Measurements from ENCODE around the gene FBXO34.
A peak's percentile ranks its signal among the peaks of the same experiment; 100 is the strongest.

The FBXO34 gene

DNA sequence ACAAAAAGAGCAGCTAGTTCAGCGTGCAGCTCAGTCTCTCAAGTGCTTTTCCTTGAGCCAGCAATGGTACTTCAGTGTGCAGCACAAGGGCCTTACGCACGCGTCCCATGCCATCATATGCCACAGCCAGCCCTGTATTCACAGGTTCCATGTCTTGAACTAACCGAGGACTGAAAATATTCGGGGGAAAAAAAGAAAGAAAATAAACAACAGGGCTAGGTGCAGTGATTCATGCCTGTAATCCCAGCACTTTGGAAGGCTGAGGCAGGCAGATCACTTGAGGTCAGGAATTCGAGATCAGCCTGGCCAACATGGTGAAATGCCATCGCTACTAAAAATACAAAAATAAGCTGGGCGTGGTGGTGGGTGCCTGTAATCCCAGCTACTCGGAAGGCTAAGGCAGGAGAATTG lies 111.8 kb downstream of the FBXO34 start:
- peak; percentile 54 for DNase-seq (ENCODE audit: low read depth)

GRCh38 chr14:55383541-55384140 lies 112.4 kb downstream of the FBXO34 start:
- peak; percentile 77 for DNase-seq (ENCODE audit: low read depth)

DNA sequence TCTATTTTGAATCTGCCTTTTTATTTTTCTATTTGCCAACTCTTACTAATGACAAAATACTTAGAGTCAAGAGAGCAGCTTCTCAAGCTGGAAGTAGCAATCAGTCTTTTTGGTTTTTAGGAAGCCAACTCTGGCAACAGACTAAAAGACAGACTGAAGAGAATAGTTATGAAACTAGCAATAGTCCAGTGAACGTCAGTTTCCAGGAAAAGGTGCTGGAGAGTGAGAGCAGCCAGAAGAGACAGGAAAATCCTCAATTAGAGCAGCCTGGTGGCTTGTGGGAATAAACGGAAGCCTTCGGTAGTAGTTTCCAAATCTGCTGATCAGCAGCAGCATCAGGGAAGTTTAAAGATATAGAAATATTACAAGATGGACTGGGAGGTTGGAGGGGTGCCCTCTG lies 113.3 kb downstream of the FBXO34 start:
- no peak for DNase-seq (ENCODE audit: low read depth)

DNA sequence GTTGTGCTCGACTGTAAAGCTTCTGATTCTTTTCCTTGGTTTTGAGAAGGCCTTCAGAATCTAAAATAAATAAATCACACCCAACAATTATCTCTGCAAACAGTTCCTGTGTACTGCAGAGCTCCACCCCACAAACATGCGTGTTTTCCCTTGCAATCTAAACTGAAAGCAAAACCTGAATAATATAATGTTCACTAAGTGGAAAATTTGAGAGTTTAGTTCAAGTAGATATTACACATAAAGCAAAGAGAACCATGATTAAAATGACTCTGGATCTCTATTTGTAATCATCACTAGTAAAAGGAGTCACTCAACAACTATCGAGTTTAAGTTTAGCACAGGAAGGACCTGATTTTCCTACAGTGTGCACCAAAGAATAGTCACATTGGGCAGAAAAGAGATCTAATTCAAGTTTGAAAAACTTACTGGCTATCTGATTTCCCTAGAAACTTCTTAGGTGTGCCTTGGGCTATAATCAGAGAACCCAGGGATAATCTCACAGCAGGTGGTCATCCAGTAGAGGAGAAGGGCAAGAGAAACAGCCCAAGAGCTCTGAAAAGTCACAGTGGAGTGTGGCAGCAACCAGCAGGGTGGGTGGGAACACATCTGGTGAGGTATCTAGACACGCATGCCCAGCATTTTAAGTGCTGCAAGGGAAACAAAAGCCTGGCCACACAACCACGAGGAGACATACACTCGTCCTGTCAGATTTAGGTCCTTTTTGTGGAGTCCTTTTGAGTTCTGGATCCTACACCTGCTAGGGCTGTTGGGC lies 115.0 kb downstream of the FBXO34 start:
- no peak for DNase-seq (ENCODE audit: low read depth)

GRCh38 chr14:55387121-55387520 lies 115.9 kb downstream of the FBXO34 start:
- DNase-seq (ENCODE audit: low read depth), result no peak

GRCh38 chr14:55388160-55388559 lies 116.9 kb downstream of the FBXO34 start:
- DNase-seq (ENCODE audit: low read depth), result peak; percentile 93

- peak; percentile 82 for DNase-seq (ENCODE audit: low read depth)
Observed at GRCh38 chr14:55389330-55389729, 118.1 kb downstream of the FBXO34 start.

- peak; percentile 94 for DNase-seq (ENCODE audit: low read depth)
Observed at GRCh38 chr14:55398679-55399078, 127.5 kb downstream of the FBXO34 start.

- DNase-seq (ENCODE audit: low read depth), result no peak
Observed at GRCh38 chr14:55399183-55399582, 128.0 kb downstream of the FBXO34 start.

DNA sequence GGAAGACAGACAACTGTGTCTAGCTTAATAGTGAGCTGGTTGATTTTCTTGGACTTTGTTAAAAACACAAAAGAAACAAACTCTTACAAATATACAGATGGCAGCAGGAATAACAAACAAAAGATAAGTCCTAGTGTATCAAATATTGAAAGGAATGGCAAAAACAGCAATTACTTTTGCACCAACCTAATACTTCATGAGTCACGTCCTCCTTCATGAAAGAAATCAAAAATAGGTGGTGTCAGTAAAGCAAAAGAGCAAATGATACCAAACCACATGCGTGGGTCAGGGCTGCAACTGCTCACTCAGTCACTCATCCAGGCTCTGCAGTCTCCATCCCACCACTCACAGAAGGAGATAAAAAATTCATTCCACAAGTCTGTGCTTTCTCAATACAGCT lies 128.6 kb downstream of the FBXO34 start:
- peak; percentile 43 for DNase-seq (ENCODE audit: low read depth)

DNA sequence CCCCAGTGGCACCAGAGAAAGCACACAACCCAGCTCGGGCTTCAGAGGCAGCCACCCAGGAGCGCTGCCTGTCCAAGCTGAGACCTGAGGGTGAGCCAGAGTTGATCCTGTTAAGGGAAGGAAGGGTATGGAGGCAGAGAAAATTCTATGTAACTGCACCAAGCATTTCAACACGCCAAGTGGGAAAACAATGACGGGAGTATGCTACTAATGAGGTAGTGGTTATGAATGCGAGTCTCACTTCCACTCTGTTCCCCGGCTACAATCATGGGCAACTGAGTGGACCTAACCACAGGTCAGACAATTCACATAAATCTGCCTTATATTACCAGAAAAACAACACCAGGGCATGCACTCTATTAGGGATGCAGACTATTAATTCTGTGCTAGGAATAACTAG lies 130.5 kb downstream of the FBXO34 start:
- no peak for DNase-seq (ENCODE audit: low read depth)
